Naive thymus-derived CD4-positive, alpha-beta T cell (primary cell): ENCODE measurements around the gene PILRA. TPM values are rescaled to one million over a fixed set of nuclear protein-coding genes. Genes with fewer than 3 reads are reported as not detected.
"Not testable (repeated sequence)": the region's sequence is repeated elsewhere in the genome, so short reads cannot be mapped to it uniquely, and the experiment has no call there.

Experiments
- ATAC-seq: fragments of 150-1000 bp; cut with Tn5 transposase; 2 replicates; pipeline ENCODE4 v1.10.0; 2021; ENCODE audit warnings: mild to moderate bottlenecking, moderate library complexity
- CTCF ChIA-PET: fragments of 350-600 bp; sonication (Branson Sonifier 250); formaldehyde crosslinking; loops from one replicate; lab custom pipeline; 2021; ENCODE audit warnings: antibody characterized with exemption; lab: Charles Lee
- POLR2A ChIA-PET: fragments of 350-600 bp; sonication (Branson Sonifier 250); formaldehyde crosslinking; loops from one replicate; lab custom pipeline; 2021; ENCODE audit warnings: antibody characterized with exemption, inconsistent platforms; lab: Charles Lee
- DNase-seq, 9 donors: peaks; one replicate each; pipeline versions ENCODE4 v3.0.0 to v3.0.0-alpha.2; 2020 to 2022; ENCODE audit warnings: mixed read lengths in 1 of 9
- H3K27ac ChIP-seq: one replicate; pipeline ENCODE4 v1.7.0; 2013; ENCODE audit warnings: mild to moderate bottlenecking, low read depth, low read length, moderate library complexity
- H3K27me3 ChIP-seq, 2 donors: one replicate each; pipeline ENCODE4 v1.7.0; 2013; ENCODE audit warnings: low read length in 2 of 2, mild to moderate bottlenecking in 2 of 2, moderate library complexity in 2 of 2; ENCODE audit not compliant: control insufficient read depth in 2 of 2, insufficient read depth in 2 of 2
- H3K36me3 ChIP-seq, 3 experiments: 1 replicate in 2 of 3; 2 replicates in 1 of 3; pipeline ENCODE4 v1.7.0; 2013; ENCODE audit warnings: low read length in 3 of 3, mild to moderate bottlenecking in 3 of 3, moderate library complexity in 1 of 3; ENCODE audit not compliant: insufficient read depth in 3 of 3, control insufficient read depth in 2 of 3
- H3K4me1 ChIP-seq, 2 donors: one replicate each; pipeline ENCODE4 v1.7.0; 2013; ENCODE audit warnings: low read length in 2 of 2, mild to moderate bottlenecking in 2 of 2, moderate library complexity in 1 of 2; ENCODE audit not compliant: control insufficient read depth in 2 of 2, insufficient read depth in 2 of 2
- H3K4me3 ChIP-seq: 2 replicates; pipeline ENCODE4 v1.7.0; 2013; ENCODE audit warnings: mild to moderate bottlenecking, low read length
- H3K9me3 ChIP-seq, 3 experiments: 1 replicate in 2 of 3; 2 replicates in 1 of 3; pipeline ENCODE4 v1.7.0; 2013; ENCODE audit warnings: low read length in 3 of 3; ENCODE audit not compliant: control insufficient read depth in 2 of 3
- H3K27ac Mint-ChIP-seq, 9 donors: one replicate each; pipeline ENCODE4 v1.8.0; 2020 to 2022; ENCODE audit warnings: mixed read lengths in 9 of 9, mild to moderate bottlenecking in 8 of 9, moderate library complexity in 5 of 9, inconsistent platforms in 2 of 9
- H3K27me3 Mint-ChIP-seq, 5 donors: one replicate each; pipeline ENCODE4 v1.8.0; 2021 to 2022; ENCODE audit warnings: mixed read lengths in 5 of 5, mild to moderate bottlenecking in 1 of 5
- H3K36me3 Mint-ChIP-seq, 5 donors: one replicate each; pipeline ENCODE4 v1.8.0; 2020 to 2022; ENCODE audit warnings: mixed read lengths in 5 of 5, mild to moderate bottlenecking in 3 of 5, inconsistent platforms in 1 of 5
- H3K4me1 Mint-ChIP-seq, 7 donors: one replicate each; pipeline ENCODE4 v1.8.0; 2020 to 2022; ENCODE audit warnings: mixed read lengths in 7 of 7, mild to moderate bottlenecking in 3 of 7, inconsistent platforms in 1 of 7
- H3K4me3 Mint-ChIP-seq, 10 donors: one replicate each; pipeline ENCODE4 v1.8.0; 2020 to 2022; ENCODE audit warnings: mild to moderate bottlenecking in 10 of 10, mixed read lengths in 10 of 10, moderate library complexity in 6 of 10, inconsistent platforms in 2 of 10
- H3K9me3 Mint-ChIP-seq, 11 donors: one replicate each; pipeline ENCODE4 v1.8.0; 2020 to 2022; ENCODE audit warnings: mixed read lengths in 11 of 11, mild to moderate bottlenecking in 4 of 11, inconsistent platforms in 1 of 11, moderate library complexity in 1 of 11
- intact Hi-C, 2 donors: fragments of 100-400 bp; cut with micrococcal nuclease; formaldehyde crosslinking; loops; one replicate each; pipeline ENCODE4 v1.15.1; 2023
- polyA plus RNA-seq, 2 donors: library from polyadenylated mRNA; unstranded; fragments of 300-500 nt; fragmentation: Illumina TruSeq; gene quantifications; one replicate each; pipeline ENCODE4 v1.2.3, GENCODE V29; 2021
- total RNA-seq, 6 experiments: library from RNA in 5 of 6; stranded (reverse) in 5 of 6; gene quantifications; 1 replicate in 5 of 6; 2 replicates in 1 of 6; pipeline ENCODE4 v1.2.3 and lab custom pipeline; 2021 to 2026

The PILRA gene
- total and polyA plus RNA-seq, 7 experiments from 2014 or later: 0.40 to 118 (median 13.4) TPM

DNA sequence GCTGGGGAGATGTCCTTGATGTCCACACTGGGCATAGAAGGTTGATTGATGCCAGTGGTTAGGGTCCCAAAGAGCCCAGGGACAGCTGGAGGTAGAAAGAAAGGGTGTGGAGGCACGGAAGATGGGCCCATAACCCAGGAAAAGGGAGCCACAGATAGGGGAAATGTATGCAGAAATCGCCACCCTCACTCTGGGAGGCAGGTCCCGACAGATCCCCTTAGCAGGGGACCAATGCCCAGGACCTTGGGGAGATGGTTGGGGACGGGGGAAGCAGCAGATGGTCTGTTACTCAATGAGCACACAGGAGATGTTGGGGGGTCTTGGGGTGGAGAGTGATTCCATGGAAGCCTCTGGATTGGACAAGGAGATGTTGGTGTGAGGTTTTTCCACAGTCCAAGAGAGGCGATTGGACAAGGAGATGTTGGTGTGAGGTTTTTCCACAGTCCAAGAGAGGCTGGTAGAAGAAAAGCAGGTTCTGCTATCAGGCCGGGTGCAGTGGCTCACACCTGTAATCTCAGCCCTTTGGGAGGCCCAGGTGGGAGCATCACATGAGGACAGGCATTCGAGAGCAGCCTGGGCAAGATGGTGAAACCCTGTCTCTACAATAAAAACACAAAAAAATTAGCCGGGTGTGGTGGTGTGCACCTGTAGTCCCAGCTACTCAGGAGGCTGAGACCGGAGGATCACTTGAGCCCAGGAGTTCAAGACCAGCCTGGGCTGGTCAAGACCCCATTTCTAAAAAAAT, 70.0 kb downstream of the PILRA start:
- POLR2A ChIA-PET: interaction anchor here (0.6 to 4.9 kb wide), 4 partner anchors 8 to 1961 kb away, joined by 3 to 41 read pairs (median 18); partner anchors contain the start of genes MEPCE, PPP1R35 and ZCWPW1

DNA sequence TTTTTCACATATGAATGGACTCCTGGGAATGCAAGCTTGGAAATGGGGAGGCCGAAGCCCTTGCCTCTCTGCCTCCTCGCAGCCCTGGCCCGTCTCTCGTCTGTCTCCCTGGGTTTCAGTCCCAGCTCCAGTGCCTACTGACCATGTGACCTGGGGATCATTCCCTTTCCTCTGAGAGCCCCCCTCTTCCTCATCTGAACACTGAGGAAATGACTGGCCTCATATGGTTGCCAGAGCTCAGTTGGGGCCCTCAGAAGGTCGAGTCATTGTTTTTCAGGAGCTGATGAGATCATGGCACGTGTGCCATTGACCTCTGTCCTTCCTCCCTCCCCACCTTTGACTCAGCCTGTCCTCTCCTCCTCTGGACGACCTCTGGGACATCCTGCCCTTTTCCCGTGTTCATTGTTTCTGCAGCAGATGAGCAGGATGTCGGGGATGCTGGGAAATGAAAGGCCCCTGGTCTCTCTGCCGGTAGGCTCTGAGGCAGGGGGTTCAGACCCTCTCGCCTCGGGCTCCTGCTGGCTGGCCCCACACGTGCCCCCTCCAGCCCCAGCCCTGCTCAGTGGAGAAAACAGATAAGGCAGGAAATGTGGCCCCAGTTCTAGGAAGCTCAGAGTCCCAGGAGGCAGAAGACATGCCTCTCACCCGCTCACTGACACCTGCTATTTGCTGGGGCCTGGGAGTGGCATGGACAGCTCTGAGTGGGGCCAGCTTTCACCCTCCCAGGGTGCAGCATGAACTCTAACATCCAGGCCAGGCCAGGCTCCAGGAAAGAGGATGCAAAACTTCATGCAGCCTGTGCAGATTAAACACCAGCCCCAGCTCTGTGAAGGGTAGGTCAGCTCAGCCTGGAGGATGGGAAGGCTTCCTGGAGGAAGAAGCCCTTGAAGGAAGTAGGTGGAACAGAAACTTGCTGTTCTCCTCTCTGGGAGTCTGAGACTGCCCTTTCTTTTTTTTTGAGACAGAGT, 71.3 kb downstream of the PILRA start:
- ATAC-seq: peak; percentile 86
- no peak for DNase-seq
- no peaks in the 10 kb centered on the region for H3K9me3 ChIP-seq
- Mint-ChIP-seq H3K9me3 (no peaks in the 10 kb centered on the region), H3K27ac (peak overlapping the region in 3 of 9 donors; percentile 51 to 82 (median 63)), H3K36me3 (peaks cover 0 to 3% (median 0%) of the 10 kb centered on the region in 5 donors), H3K27me3 (no peaks in the 10 kb centered on the region), H3K4me3 (peak overlapping the region in 1 of 10 donors; percentile 44), H3K4me1 (peaks cover 0 to 35% (median 13%) of the 10 kb centered on the region in 7 donors)
- peaks cover 0 to 13% of the 10 kb centered on the region in 2 donors for H3K4me1 ChIP-seq
- no peaks in the 10 kb centered on the region for H3K36me3 ChIP-seq
- ChIA-PET POLR2A (interaction anchor here (0.7 to 4.9 kb wide), 7 partner anchors 9 to 927 kb away, joined by 3 to 41 read pairs (median 6); partner anchors contain the start of genes MEPCE, PPP1R35 and ZCWPW1), CTCF (interaction anchor here (1.4 kb wide), 1 partner anchor 10 kb away, joined by 3 read pairs; no protein-coding TSS in a partner anchor)
- H3K27me3 ChIP-seq: no peaks in the 10 kb centered on the region
- intact Hi-C loops: no loop called here
- H3K4me3 ChIP-seq: no peak overlapping the region
- peak overlapping the region; percentile 46 for H3K27ac ChIP-seq

More for the DNA sequence above, 70.0 kb downstream of the PILRA start:
- Histone ChIP-seq H3K36me3 (no peaks in the 10 kb centered on the region), H3K9me3 (no peaks in the 10 kb centered on the region), H3K27me3 (no peaks in the 10 kb centered on the region), H3K4me3 (no peak overlapping the region), H3K4me1 (peaks cover 0 to 13% of the 10 kb centered on the region in 2 donors), H3K27ac (no peak overlapping the region)
- Mint-ChIP-seq H3K4me1 (peaks cover 0 to 35% (median 13%) of the 10 kb centered on the region in 7 donors), H3K9me3 (no peaks in the 10 kb centered on the region), H3K27me3 (no peaks in the 10 kb centered on the region), H3K4me3 (no peak overlapping the region), H3K36me3 (peaks cover 0 to 3% (median 0%) of the 10 kb centered on the region in 5 donors), H3K27ac (peak overlapping the region in 4 of 9 donors; percentile 32 to 77 (median 60))
- ATAC-seq (no peak), DNase-seq (no peak)
- intact Hi-C loops: no loop called here
- CTCF ChIA-PET: interaction anchor here (0.6 kb wide), 1 partner anchor 849 kb away, joined by 4 read pairs; no protein-coding TSS in a partner anchor

DNA sequence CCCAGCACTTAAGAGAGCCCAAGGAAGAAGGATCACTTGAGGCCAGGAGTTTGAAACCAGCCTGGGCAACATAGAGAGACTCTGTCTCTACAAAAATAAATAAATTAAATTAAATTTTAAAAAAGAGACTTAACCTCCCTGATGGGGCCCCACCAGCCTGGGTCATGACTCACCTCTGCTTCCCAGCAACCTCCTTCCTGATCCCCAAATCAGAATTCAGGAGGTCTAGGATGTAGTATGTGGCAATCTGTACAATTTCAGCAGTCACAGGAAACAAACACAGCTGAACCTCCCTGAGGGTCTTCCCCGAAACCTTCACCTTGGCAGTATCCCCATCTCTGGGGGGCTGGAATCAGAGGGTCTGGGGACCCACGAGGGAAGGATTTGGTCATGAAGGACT, 72.8 kb downstream of the PILRA start:
- no peak overlapping the region for H3K27ac ChIP-seq
- peaks cover 0 to 3% (median 0%) of the 10 kb centered on the region in 5 donors for H3K36me3 Mint-ChIP-seq
- intact Hi-C loops: no loop called here
- H3K27me3 Mint-ChIP-seq: no peaks in the 10 kb centered on the region
- H3K4me3 Mint-ChIP-seq: no peak overlapping the region
- no peaks in the 10 kb centered on the region for H3K27me3 ChIP-seq
- no peak overlapping the region for H3K27ac Mint-ChIP-seq
- H3K4me1 Mint-ChIP-seq: peaks cover 0 to 39% (median 17%) of the 10 kb centered on the region in 7 donors
- ChIA-PET POLR2A (interaction anchor here (0.5 to 4.9 kb wide), 3 partner anchors 10 to 25 kb away, joined by 3 to 41 read pairs (median 34); partner anchors contain the start of genes MEPCE, PPP1R35 and ZCWPW1), CTCF (no interaction called here)
- H3K9me3 Mint-ChIP-seq: no peaks in the 10 kb centered on the region
- no peaks in the 10 kb centered on the region for H3K9me3 ChIP-seq
- ATAC-seq (no peak), DNase-seq (no peak)
- no peak overlapping the region for H3K4me3 ChIP-seq
- peaks cover 0 to 13% of the 10 kb centered on the region in 2 donors for H3K4me1 ChIP-seq
- no peaks in the 10 kb centered on the region for H3K36me3 ChIP-seq

DNA sequence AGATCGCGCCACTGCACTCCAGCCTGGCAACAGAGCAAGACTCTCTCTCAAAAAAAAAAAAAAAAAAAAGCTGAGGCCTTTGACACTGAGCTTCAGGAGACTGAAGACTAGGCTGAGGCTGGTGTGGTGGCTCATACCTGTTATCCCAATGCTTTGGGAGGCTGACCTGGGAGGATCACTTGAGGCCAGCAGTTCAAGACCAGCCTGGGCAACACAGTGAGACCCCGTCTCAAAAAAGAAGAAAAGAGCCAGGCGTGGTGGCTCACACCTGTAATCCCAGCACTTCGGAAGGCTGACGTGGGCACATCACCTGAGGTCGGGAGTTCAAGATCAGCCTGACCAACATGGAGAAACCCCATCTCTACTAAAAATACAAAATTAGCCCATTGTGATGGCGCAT, 74.1 kb downstream of the PILRA start:
- H3K9me3 Mint-ChIP-seq, H3K4me3 Mint-ChIP-seq, H3K27me3 Mint-ChIP-seq, H3K27ac Mint-ChIP-seq, intact Hi-C loops, H3K4me3 ChIP-seq, ATAC-seq, DNase-seq, H3K27ac ChIP-seq, H3K9me3 ChIP-seq, H3K36me3 Mint-ChIP-seq, H3K36me3 ChIP-seq, H3K27me3 ChIP-seq: not testable (repeated sequence)
- peaks cover 0 to 13% of the 10 kb centered on the region in 2 donors for H3K4me1 ChIP-seq
- ChIA-PET POLR2A (interaction anchor here (0.6 to 4.9 kb wide), 5 partner anchors 9 to 324 kb away, joined by 3 to 41 read pairs (median 6); partner anchors contain the start of genes MEPCE, PPP1R35 and ZCWPW1), CTCF (interaction anchor here (0.7 kb wide), 1 partner anchor 35 kb away, joined by 3 read pairs; no protein-coding TSS in a partner anchor)
- peaks cover 0 to 32% (median 17%) of the 10 kb centered on the region in 7 donors for H3K4me1 Mint-ChIP-seq

DNA sequence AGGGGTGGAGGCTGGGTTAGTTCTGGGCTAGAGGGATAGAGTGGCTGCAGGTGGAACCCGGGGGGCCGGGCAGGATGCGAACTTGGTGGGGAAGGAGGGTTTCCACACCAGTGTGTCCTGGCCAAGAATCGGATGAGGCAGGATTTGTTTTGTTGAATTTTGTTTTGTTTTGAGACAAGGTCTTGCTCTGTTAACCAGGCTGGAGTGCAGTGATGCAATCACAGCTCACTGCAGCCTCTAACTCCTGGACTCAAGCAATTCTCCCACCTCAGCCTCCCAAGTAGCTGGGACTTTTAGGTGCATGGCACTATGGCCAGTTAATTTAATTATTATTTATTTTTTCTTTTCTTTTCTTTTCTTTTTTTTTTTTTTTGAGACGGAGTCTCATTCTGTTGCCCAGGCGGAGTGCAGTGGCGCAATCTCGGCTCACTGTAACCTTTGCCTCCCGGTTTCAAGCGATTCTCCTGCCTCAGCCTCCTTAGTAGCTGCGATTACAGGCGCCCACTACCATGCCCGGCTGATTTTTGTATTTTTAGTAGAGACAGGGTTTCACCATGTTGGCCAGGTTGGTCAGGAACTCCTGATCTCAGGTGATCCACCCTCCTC, 76.0 kb downstream of the PILRA start:
- Mint-ChIP-seq H3K9me3 (no peaks in the 10 kb centered on the region), H3K4me1 (peaks cover 0 to 24% (median 14%) of the 10 kb centered on the region in 7 donors), H3K36me3 (no peaks in the 10 kb centered on the region), H3K27me3 (no peaks in the 10 kb centered on the region), H3K27ac (peak overlapping the region in 2 of 9 donors; percentile 53 to 64), H3K4me3 (peak overlapping the region in 4 of 10 donors; percentile 13 to 39 (median 26))
- ATAC-seq (no peak), DNase-seq (no peak)
- ChIA-PET CTCF (interaction anchor here (1.0 kb wide), 1 partner anchor 320 kb away, joined by 3 read pairs; no protein-coding TSS in a partner anchor), POLR2A (interaction anchor here (0.6 to 7.8 kb wide), 4 partner anchors 13 to 974 kb away, joined by 4 to 71 read pairs (median 12); partner anchors contain the start of genes MEPCE, POP7, PPP1R35 and ZCWPW1)
- no peaks in the 10 kb centered on the region for H3K36me3 ChIP-seq
- H3K4me3 ChIP-seq: no peak overlapping the region
- H3K27ac ChIP-seq: no peak overlapping the region
- no peaks in the 10 kb centered on the region for H3K27me3 ChIP-seq
- intact Hi-C loops: no loop called here
- H3K4me1 ChIP-seq: peaks cover 0 to 12% of the 10 kb centered on the region in 2 donors
- no peaks in the 10 kb centered on the region for H3K9me3 ChIP-seq
